Measurements from ENCODE around the gene TNIP2.

DNA sequence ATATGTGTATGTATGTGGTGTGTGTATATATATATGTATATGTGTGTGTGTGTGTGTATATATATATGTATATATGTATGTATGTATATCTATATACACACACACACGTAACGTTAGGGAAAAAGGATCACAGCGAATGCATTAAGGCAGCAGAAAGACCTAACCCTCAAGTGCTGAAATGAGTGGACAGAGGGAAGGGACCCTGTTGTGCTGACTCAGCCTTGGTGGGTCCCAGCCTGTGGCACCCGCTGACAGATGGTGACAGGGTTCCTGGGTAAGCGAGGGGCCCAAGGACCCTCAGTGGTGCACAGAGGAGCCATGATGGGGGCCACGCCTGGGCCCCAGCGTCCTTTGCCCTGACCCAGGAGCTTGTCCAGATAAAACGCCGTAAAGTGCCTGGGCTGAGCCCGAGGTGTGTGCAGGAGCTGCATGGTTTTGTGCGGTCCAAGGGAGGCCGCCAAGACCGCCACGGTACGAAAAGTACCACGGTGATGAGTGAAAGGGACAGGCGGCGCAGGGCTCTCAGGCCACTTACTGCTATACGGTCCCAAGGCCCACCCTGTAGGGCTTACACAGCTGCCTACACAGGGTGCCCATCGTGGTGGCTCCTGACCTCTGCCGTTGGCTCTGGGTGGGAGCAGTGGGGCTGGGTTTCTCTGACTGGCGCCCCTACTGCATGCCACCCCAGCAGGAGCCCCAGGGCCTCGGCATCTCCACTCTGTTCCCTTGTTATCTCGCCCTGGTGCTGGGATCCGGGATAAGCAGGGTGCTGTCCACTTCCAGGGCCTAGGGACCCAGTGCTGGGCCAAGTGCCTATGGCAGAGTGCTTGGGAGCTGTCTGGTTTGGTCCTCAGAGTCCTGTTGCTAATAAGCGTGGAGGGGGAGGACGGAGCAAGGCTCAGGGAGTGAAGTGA, 46.7 kb upstream of the TNIP2 start:
- TF ChIP-seq, protein P1, sequence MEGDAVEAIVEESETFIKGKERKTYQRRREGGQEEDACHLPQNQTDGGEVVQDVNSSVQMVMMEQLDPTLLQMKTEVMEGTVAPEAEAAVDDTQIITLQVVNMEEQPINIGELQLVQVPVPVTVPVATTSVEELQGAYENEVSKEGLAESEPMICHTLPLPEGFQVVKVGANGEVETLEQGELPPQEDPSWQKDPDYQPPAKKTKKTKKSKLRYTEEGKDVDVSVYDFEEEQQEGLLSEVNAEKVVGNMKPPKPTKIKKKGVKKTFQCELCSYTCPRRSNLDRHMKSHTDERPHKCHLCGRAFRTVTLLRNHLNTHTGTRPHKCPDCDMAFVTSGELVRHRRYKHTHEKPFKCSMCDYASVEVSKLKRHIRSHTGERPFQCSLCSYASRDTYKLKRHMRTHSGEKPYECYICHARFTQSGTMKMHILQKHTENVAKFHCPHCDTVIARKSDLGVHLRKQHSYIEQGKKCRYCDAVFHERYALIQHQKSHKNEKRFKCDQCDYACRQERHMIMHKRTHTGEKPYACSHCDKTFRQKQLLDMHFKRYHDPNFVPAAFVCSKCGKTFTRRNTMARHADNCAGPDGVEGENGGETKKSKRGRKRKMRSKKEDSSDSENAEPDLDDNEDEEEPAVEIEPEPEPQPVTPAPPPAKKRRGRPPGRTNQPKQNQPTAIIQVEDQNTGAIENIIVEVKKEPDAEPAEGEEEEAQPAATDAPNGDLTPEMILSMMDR (IDR thresholded peaks at IDR 0.05), result no peak
- TF ChIP-seq POLR2A (IDR thresholded peaks at IDR 0.05), result no peak

All from heart left ventricle (tissue), 13 donors.